GM19452 (cell line): ENCODE results near the gene HAUS7.

Source experiments
- ATAC-seq: cut with Tn5 transposase; IDR thresholded peaks from one replicate; pipeline ENCODE4 v1.9.1; 2021; ENCODE audit not compliant: unreplicated experiment

Gene HAUS7

DNA sequence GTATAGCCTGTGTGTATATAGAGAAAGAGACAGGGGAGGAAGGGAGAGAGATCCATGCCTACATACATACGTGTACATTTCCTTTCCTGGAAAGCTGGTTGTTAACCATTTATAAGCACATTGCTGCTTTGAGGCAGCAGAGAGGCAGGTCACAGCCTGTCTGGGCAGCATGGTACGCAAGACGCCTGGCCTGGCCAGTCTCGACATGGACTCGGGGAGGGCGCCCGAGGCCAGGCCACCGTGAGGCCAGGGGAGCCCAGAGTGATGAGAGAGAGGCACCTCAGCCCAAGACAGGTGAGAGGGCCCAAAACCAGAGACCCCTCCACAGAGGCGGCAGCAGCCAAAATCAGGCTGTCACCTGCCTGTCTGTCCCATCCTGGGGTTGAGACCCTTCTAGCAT is 28.4 kb downstream of the HAUS7 start:
- no peak for ATAC-seq

DNA sequence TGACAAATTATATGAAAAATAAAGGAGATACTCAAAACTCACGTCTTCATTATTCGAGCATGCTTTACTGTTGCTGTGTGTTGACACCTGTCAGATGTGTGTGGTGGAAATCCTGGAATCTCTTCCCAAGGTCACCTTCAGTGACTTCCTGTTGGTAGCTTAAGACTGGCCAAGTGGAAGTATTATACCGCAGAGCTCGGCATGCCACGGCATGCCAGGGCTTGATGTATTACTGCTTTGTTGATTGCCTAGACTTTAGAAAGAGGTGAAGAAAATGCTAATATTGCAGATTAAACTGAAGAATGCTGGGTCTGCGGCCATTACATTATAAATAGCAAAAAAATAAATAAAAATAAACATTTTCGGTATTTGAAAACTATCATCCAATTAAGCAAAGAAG is 29.1 kb downstream of the HAUS7 start:
- no peak for ATAC-seq

DNA sequence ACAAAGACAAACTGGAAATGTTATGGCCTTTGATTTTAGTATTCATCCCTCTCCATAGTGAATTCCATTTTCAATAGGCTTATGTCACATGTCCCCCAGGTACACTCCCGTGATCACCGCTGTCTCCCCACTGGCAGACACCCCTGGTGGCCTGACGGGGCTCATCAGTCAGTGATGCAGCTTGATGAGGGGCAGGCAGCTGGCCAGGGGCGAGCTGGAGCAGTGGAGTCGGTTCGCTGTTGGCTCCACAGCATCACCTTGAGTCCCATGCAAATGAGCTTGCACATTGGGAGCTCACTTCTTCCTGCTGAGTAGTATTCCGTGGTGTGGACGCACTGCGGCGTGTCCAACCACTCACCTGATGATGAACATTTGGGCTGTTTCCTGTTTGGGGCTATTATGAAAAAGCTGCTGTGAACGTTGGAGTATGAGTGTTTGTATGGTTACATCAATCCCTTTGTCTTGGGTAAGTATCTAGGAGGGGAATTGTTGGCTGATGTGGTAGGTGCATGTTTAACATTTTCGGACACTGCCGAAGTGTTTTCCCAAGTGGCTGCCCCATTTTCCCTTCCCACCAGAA is 29.7 kb downstream of the HAUS7 start:
- ATAC-seq, result no peak

DNA sequence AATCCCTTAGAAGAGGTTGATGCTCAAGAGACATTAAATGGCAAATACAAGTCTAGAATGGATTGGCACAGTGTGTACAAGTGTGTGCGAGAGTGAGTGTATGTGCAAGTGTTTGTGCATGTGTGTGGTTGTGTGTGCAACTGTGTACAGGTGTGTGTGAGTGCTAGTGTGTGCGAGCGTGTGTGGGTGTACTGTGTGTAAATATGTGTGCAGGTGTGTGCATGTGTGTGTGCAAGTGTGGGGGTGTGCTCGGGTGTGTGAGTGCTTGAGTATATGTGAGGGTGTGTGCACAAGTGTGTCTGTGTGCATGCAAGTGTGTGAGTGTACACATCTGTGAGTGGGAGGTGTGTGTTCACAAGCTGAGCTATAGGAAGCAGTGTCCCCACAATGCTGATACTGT is 30.4 kb downstream of the HAUS7 start:
- ATAC-seq, result no peak

DNA sequence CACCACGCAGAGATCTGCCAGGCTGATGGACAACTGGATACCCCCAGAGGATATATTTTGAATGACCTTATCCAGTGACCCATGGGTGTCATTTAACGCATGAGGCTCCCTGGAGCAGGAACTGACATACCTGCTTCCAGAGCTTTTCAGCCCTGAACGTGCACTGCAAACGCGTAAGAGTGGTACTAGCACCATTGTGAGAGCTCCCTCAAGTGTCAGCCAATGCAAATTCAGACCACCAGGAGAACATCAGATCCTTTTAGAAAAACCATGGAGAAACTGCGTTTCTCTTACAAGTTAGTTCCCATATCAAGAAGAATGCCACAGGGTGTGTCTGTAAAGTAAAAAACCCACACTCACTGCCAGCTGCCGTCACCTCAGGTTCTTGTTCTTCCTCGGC is 31.8 kb downstream of the HAUS7 start:
- no peak for ATAC-seq

DNA sequence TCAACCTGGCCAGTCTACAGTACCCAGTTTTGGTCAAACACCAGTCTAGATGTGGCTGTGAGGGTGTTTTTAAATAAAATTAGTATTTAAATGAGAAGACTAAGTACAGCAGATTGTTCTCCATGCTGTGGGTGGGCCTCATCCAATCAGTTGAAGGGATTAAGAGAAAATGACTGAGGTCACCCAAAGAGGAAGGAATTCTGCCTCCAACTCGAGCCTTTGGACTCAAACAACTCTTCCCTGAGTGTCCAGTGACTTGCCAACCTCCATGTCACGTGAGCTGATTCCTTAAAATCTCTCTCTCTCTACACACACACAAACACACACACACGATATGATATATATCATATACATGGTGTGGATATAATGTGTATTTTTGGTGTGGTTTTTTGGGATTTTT is 34.5 kb downstream of the HAUS7 start:
- no peak for ATAC-seq

DNA sequence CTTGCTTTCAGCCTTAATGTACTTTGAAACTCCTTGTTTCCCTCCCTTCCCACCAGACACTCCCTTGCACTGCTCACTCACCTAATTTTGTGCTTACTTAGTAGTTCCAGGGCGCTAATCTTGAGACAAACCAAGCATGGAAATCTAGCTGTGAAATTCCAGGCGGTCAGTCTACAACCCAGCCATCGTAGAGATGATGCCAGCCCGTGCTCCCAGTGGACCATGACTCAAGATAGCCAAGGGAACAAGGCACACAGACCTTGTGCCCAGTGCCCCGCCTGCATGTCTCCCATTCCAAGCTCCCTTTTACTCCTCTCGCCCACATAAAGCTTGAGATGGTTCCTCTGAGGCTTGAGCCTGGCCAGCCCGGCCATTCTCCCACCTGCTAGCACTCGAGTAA is 35.6 kb downstream of the HAUS7 start:
- ATAC-seq, result no peak

DNA sequence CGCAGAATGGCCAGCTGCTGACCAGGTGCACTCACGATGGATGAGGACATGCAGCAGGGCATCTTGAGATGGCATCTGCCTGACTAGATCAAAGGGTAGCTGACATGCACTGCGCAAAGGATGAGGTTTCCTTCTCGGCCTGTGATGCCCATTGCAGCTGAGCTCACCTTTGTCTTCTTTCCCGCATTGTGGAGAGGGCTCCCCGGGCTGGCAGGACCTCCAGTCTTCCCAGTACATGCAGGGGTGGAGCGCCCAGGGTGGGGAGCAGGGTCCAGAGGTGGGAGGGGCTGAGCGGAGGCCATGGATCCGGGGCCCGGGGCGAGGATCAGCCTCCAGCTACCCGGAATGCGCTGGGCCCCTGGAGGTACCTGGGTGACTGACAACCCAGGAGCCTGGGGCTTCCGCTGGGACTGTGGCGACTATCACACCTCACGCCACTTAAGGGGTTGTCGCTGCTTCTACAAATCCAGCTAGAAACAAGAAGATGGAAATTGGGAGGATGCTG is 36.5 kb downstream of the HAUS7 start:
- no peak for ATAC-seq

DNA sequence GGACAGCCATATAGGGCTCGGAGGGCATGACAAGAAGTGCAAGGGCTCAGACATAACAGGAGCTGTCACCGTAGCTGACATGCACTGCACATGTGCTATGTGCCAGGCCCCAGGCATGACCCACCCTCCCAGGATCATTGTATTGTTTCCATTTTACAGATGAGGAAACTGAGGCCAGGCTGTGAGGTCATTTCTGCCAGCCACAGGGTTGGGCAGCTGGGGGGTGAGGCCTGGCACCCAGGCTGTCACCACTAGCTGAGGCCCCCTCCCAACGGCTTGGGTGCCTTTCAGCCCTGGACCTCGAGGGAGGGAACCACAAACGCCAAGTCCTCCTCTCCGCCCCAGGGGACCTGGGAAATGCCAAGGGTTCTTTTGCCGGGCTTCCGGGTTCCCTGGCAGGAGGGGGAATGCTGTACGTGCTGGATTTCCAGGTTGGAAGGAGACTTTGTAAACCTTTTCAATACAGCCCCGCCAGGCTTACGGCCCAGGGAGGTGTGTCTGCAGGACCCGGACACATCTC is 37.2 kb downstream of the HAUS7 start:
- no peak for ATAC-seq

DNA sequence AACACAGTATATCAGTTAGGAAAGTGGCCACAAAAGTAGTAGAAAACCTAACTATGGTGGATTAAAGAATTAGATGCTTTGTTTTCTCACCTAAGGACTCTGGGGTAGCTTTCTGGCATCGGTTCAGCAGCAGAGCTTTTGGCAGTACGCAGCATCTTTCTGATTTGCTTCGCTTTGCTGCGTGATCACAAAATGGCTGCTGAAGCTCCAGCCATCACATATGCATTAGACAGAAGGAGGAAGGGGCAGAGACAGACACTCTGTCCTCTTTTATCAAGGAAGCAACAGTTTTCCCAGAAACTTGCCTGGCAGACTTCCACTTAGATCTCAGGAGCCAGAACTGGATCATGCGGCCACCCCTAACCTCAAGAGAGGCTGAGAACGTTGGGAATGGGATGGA is 39.6 kb downstream of the HAUS7 start:
- ATAC-seq, result no peak

DNA sequence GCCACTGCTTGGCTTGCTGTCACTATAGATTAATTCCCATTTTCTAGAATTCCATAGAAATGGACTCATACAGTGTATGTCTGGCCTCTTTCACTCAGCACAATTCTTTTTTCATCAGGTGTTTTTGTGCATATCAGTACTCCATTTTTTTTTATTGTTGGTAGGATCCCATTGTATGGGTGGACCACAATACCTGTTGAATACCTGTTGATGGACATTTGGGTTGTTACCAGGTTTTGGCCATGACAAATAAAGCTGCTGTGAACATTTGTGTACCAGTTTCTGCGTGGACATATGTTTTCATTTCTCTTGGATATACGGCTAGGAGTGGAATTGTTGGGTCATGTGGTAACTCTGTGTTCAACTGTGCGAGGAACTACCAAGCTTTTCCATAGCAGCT is 44.2 kb downstream of the HAUS7 start:
- ATAC-seq, result no peak

DNA sequence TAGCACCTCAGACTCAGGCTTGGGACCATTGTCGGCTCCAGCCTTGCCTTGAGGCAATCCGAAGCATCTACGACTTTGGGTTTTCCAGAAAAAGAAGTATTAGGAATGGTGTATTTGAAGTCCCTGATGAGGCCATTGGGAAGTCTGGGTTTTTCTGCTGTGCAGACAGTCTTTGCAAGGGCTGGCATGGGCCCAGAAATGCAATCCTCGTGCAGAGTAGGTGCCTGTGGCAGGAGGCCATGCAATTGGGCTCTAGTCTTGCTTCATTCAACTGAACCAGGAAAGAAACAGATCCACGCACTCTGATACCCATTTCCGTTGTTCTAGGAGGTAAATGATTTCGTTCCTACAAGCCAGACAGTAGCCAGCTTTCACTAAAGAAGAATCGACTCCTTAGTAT is 46.7 kb downstream of the HAUS7 start:
- ATAC-seq, result no peak

DNA sequence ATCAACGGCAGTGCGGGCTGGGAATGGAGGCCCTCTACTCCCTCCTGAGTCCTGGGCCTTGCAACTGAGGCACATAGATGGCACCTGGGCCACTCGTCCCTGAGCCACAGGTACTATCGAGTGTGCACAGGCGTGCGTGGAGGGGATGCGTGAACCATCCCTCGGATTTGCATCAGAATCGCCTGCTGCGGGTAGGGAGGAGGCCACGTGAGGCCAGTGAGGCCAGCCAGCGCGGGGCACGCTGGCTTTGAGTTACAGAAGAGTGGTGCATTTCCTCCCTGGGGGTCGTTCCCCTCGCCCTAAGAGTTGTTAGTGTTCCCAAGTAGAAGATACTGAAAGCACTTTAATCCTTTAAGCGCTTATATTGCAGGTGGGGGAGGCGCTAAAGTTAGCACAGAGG is 48.5 kb downstream of the HAUS7 start:
- ATAC-seq, result no peak

DNA sequence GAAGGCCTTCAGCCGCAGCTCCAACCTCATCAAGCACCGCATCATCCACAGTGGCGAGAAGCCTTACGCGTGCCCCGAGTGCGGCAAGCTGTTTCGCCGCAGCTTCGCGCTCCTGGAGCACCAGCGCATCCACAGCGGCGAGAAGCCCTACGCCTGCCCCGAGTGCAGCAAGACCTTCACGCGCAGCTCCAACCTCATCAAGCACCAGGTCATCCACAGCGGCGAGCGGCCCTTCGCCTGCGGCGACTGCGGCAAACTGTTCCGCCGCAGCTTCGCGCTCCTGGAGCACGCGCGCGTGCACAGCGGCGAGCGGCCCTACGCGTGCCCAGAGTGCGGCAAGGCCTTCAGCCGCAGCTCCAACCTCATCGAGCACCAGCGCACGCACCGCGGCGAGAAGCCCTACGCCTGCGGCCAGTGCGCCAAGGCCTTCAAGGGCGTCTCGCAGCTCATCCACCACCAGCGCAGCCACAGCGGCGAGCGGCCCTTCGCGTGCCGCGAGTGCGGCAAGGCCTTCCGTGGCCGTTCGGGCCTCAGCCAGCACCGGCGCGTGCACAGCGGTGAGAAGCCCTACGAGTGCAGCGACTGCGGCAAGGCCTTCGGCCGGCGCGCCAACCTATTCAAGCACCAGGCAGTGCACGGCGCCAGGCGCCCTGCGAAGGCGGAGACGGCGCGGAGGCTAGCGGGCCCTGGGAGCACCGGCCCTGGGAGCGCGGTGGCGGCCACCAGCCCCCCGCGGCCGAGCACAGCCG is 49.4 kb downstream of the HAUS7 start:
- no peak for ATAC-seq

DNA sequence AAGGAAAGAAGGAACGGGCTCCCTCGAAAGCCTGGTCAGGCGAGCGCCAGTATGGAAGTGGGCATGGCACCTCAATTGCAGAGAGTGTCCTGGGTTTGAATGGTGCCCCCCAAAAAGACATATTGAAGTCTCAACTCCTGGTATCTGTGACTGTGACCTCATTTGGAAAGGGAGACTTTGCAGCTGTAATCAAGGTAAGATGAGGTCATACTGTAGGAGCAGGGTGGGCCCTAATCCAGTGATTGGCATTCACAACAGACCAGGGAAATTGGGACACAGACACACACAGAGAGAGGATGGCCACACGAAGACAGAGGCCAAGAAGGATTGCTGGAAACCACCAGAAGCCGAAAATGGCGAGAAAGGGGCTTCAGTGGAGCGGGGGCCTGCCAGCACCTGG is 52.7 kb downstream of the HAUS7 start:
- ATAC-seq, result no peak

DNA sequence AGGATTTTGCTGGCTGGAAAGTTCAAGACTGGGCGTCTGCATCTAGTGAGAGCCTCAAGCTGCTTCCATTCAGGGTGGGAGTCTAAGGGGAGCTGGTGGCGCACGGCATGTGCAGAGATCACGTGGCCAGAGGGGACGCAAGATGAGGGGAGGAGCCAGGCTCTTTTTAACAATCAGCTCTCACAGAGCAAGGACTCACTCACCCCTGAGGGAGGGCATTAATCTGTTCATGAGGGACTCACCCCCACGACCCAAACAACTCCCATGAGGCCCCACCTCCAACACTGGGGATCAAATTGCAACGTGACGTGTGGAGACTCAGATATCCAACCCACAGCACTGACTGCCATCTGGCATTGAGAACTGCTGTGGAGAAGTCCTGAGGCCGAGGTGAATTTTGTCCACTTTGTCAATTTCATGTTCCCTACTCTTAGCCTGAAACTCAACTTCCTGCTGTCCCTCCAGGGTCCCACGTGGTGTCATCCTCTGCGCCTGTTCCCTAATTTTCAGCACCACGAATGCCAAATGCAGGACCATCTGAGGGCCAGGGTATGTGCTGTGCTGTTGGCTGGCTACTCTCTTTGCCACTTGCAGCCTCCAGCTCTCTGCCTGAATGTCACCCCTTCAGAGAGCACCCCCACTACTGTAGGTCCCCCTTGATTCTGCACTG is 53.5 kb downstream of the HAUS7 start:
- no peak for ATAC-seq

DNA sequence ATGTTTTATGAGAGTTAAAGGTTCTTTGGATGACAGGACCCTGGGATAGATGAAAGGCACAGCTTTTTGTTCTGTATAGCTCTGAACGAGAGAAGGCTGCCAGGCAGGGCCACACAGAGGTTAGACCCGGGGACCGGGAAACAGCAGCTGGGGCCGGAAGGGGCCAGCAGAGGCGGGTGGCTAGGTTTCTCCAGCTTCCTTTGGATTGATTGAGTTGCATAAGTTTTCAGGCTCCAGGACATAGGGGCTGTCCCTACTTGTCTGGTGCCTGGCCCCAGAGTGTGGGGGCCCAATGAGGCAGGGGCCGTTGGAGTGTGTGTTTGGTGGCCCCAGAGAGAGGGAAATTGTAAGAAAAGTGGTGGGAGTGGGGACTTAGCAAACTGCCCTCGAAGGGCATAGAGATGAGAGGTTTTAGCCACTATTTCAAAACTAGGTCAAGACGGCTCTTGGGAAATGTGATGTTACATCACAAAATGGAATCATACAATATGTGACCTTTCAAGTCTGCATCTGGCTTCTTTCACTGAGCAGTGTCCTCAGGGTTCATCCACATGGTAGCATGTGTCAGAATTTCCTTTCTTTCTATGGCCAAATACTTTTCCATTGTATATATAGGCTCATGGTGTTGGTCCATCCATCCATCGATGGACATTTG is 55.4 kb downstream of the HAUS7 start:
- ATAC-seq, result no peak

DNA sequence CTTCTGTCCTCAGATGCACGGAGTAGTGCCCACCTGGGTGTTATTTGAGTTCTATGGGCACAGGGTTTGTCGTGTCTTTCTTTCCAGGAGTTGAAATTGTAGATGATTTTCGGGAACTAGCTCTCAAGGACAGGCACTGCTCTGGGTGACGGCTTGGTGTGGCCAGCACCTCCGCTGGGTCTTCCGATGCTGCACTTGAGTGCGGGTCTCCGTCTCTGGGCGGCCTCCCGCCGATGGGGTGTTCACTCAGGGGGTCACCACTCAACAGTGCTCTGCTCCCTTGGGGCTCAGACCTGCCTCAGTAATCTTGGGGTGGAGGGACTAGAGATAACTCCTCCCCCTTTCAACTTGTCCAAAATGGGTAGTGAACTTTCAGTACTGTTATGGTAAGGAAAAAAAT is 56.6 kb downstream of the HAUS7 start:
- no peak for ATAC-seq

DNA sequence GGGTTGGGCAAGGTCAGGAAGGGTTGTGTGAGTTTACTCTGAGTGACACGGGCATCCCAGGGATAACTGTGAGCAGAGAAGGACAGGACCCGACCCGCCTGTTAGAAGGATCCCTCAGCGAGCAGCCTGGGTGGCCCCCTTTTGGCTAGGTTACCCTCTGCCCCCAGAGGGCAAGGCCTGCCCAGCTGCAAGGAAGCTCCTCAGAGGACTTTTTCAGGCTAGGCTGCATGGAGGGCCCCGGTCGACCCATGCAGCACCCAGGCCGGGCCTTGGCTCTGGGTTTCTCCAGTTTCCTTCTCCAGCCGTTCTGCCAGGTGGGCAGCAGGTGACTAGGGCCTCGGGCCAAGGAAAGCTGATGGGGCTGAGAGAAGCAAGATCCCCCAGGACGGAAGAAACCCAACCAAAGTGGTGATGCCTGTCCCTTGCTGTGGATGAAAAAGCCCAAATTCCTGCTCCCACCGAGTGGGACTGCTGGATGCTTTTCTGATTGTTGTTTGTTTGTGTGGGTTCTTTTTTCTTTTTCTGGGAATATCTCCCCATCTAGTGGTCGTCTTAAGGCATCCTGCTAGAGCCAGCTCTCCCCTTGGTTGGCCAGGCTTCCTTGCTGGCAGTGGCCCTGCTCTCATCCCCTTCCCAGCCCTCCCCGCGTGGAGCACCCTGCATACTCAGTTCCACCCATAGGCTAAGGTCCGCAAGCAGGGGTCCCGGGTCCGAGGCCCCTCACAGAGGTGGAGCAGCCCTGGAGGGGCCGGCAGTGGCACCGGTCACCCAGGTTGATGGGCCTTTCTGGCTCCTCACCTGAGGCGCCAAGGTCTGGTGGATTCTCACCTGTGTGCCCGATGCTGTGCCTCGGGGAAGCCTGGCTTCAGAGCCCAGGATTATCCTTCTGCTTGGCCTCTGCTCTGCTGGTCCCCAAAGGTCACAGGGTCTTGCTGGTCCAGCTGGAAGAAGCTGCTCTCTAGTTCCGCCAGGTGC is 57.3 kb downstream of the HAUS7 start:
- no peak for ATAC-seq

DNA sequence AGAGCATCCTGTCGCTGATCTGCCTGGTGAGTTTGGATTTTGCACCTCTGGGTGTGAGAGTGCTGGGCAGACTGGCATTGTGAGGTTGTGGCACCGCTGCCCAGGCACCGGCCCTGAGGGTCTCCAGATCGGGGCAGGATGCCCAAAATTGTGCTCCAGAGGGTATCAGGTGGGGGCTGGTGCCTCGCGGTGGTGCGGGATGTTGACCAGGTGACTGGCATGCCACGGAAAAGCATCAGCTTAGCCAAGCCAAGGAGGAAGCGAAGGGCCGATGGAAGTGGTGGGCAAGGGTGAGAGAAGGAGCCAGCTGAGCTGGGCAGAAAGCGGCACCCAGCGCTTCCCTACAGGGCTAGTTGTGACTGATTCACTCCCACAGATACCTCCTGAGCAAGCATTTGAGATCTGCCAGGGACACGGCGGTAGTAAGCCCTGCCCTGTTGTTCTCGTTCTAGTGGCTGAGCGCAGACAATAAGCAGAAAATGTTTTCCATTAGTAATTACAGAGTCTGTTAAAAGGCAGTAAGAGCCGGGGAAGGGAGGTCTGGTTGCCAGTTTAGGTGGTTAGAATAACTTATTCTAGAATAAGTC is 58.3 kb downstream of the HAUS7 start:
- ATAC-seq, result no peak
